ENCODE data around the gene CECR2.

DNA sequence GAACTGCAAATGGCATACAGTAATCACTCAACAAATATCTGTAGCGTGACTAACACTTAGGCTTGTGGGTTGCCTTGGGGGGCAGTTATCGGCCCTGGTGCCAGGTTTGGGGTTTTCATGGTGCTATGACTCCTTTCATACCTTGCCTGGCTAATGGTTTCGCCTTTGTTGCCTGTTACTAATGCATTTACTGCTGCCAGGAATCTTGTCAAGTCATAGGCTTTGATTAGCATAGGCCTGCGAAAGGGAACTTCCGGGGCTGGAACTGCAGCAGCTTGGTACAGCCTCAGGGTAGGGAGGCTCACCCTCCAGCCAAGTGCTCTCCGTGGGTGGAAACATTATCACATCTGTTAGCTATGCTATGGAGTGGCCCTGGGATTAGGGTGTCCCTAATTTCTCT is 207.2 kb downstream of the CECR2 start:
- TF ChIP-seq CTCF (IDR thresholded peaks at IDR 0.05) = no peak
- TF ChIP-seq POLR2A (IDR thresholded peaks at IDR 0.05) = no peak
